ENCODE data around the gene CCL27.

The CCL27 gene

GRCh38 chr9:34669809-34670562, 7.5 kb upstream of the CCL27 start:
- DNase-seq (ENCODE audit: low read depth) = no peak
- no peak for TF ChIP-seq CTCF (IDR thresholded peaks at IDR 0.05; ENCODE audit: control insufficient read depth, extremely low read depth, insufficient read depth)
- no peak overlapping the region for H3K4me3 ChIP-seq (ENCODE audit: low read depth, low read length)

DNA sequence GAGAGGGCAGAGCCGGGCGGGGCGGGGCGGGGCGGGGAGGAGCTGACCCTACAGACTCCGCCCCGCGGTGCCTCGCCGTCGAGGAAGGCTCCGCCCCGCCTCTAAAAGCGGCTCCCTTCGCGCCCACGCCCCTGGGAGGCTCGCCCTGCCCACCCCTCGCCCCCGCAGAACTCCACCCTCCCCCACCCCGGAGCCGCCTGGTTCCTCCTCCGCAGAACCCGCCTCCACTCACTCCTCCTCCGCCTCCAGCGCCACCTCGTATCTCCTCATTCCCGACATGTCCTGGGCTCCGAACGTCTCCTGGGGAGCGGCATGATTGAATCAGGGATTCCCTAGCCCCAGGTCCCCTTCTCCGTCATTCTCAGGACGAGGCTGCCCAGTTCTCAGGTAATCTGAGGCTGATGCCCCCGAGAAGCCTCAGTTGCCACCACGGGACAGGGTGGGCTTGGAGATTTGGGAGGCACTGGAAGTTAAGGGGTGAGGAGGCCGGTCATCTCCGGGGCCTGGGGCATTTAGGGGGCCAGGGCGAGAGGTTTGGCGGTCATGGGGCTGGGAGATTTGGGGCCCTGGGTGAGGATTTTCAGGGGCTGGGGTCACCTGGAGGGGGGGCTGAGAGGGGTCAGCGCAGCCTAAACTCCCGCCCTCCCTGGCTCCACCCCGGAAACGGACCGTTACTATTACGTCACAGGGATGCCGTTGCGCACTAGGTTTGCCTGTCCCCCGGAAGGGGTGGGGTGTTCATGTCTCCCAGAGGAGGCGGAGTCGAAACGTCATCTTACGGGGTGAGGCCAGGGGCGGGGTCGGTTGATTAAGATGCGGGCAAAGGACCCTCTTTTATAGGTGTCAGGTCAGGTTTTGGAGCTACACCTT, 3.2 kb upstream of the CCL27 start:
- DNase-seq (ENCODE audit: low read depth) = peak; percentile 81
- no peak for TF ChIP-seq CTCF (IDR thresholded peaks at IDR 0.05; ENCODE audit: control insufficient read depth, extremely low read depth, insufficient read depth)
- H3K4me3 ChIP-seq (ENCODE audit: low read depth, low read length) = peak overlapping the region; percentile 67

DNA sequence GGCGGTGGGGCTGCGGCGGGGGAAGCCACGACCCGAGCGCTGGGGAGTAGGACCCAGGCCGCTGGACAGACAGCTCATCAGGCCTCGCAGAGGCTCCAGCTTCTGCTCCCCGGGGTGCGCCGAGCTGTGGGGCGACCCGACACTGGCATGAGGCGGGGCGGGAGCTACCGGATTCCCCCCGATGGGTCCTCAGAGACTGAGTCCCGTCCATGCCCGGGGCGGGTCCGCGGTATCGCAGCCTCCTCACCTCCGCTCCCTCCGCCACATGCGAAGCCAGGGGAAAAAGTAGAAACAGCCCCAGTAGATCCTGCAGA, 2.6 kb upstream of the CCL27 start:
- peak overlapping the region; percentile 39 for H3K4me3 ChIP-seq (ENCODE audit: low read depth, low read length)
- no peak for DNase-seq (ENCODE audit: low read depth)
- no peak for TF ChIP-seq CTCF (IDR thresholded peaks at IDR 0.05; ENCODE audit: control insufficient read depth, extremely low read depth, insufficient read depth)

DNA sequence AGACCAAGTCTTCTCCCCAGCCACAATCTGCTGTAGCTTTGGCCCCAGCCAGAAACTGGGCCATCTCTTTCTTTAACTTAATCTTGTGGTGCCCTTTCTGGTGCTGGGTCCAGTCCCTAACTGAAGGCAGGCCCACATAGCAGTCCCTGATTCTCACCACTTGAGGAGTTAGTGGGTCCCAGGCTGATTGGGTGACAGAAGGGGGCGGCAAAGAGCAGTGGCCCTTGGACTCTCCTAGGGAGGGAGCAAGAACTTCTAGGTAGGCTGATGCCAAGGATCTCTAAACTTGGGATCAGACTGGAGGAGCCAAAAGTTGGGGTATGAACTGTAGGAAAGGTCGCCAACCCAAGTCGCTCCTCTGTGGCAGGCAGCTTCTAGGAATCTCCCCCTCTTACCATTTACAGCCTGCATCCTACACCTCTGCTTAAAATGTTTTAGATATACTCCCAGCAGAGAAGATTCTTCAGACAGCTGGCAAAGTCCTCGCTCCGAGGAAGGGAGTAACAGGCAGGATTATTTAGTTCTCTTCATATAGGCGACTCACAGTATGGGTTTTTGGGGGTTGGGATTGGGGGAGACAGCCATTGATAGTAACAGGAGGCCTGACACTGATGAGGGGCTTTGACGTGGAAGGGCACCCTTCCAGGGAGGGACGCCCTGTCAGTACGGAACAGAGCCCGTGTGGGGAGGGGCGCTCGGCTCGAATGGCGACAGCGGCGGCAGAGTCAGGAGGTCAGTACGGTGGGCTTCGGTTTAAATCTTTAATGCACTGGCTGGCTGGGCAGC, 2.0 kb upstream of the CCL27 start:
- peak; percentile 85 for TF ChIP-seq CTCF (IDR thresholded peaks at IDR 0.05; ENCODE audit: control insufficient read depth, extremely low read depth, insufficient read depth)
- DNase-seq (ENCODE audit: low read depth) = no peak
- H3K4me3 ChIP-seq (ENCODE audit: low read depth, low read length) = peak overlapping the region; percentile 39

- no peak for DNase-seq (ENCODE audit: low read depth)
- TF ChIP-seq CTCF (IDR thresholded peaks at IDR 0.05; ENCODE audit: control insufficient read depth, extremely low read depth, insufficient read depth) = no peak
These were observed 797 bp upstream of the CCL27 start for GRCh38 chr9:34663303-34663605.

GRCh38 chr9:34659592-34660253, 2.7 kb downstream of the CCL27 start:
- DNase-seq (ENCODE audit: low read depth) = no peak

More at GRCh38 chr9:34663303-34663605, 797 bp upstream of the CCL27 start:
- no peak overlapping the region for H3K4me3 ChIP-seq (ENCODE audit: low read depth, low read length)

More at GRCh38 chr9:34659592-34660253, 2.7 kb downstream of the CCL27 start:
- H3K4me3 ChIP-seq (ENCODE audit: low read depth, low read length) = no peak overlapping the region
- TF ChIP-seq CTCF (IDR thresholded peaks at IDR 0.05; ENCODE audit: control insufficient read depth, extremely low read depth, insufficient read depth) = no peak

Measured in LNCaP clone FGC (cell line).